ENCODE data around the gene CHL1. TPM values are rescaled to one million over a fixed set of nuclear protein-coding genes. Genes with fewer than 3 reads are reported as not detected.

CHL1 gene
- total and polyA plus RNA-seq, 2 donors (not counting 1 experiment from before 2014, with no cell fraction given): 0.01 to 0.33 TPM

DNA sequence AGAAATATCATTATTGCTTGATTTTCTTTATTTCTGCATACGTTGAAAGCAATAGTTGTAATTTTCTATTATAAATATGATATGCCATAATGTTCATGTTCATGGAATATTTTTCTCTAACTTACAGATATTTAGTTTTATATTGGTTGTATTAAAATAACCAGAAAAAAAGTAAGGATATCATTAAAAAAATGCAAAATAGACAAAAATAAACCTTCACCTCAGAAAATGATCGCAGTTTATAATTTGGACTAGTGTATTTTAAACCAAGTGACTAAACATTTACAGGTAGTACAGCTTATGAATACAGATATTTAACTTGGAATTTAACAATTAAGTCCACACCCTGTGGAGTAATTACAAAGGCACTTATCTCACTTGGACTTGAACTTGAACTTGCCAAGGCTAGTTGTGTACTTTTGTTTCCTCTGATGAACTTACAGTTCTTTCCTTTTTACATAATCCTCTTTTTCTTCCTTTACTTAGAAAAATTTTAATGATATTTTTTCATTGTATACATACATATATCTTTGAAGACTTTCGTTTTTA lies 156.7 kb downstream of the CHL1 start:
- H3K4me1 ChIP-seq (ENCODE audit: control insufficient read depth, extremely low read depth, insufficient read depth, low read length): no peaks in the 10 kb centered on the region
- H4K20me1 ChIP-seq (ENCODE audit: control insufficient read depth, extremely low read depth, insufficient read depth, low read length): no peaks in the 10 kb centered on the region
- H3K79me2 ChIP-seq (ENCODE audit: control insufficient read depth, insufficient read depth, low read length): no peaks in the 10 kb centered on the region
- no peak for DNase-seq (ENCODE audit: low read depth in 2 of 2)
- H3K4me2 ChIP-seq (ENCODE audit: extremely low read depth, insufficient read depth, low read length): no peak overlapping the region
- H3K9me3 ChIP-seq (ENCODE audit: control insufficient read depth, insufficient read depth, low read depth, low read length): no peaks in the 10 kb centered on the region
- no peak overlapping the region for H3K4me3 ChIP-seq (replicated peaks in 1 of 4; ENCODE audit: control extremely low read depth in 1 of 4, insufficient read depth in 1 of 4, low read depth in 3 of 4, low read length in 4 of 4)
- H2AFZ ChIP-seq (ENCODE audit: low read length): no peak overlapping the region
- TF ChIP-seq, protein P1, sequence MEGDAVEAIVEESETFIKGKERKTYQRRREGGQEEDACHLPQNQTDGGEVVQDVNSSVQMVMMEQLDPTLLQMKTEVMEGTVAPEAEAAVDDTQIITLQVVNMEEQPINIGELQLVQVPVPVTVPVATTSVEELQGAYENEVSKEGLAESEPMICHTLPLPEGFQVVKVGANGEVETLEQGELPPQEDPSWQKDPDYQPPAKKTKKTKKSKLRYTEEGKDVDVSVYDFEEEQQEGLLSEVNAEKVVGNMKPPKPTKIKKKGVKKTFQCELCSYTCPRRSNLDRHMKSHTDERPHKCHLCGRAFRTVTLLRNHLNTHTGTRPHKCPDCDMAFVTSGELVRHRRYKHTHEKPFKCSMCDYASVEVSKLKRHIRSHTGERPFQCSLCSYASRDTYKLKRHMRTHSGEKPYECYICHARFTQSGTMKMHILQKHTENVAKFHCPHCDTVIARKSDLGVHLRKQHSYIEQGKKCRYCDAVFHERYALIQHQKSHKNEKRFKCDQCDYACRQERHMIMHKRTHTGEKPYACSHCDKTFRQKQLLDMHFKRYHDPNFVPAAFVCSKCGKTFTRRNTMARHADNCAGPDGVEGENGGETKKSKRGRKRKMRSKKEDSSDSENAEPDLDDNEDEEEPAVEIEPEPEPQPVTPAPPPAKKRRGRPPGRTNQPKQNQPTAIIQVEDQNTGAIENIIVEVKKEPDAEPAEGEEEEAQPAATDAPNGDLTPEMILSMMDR (conservative IDR thresholded peaks at IDR 0.05 in 1 of 2, IDR thresholded peaks at IDR 0.05 in 1 of 2; ENCODE audit: low read depth in 1 of 2, low read length in 2 of 2): no peak
- no peak for TF ChIP-seq EZH2 (IDR thresholded peaks at IDR 0.05; ENCODE audit: low read length, missing control alignments)
- H3K9ac ChIP-seq (ENCODE audit: insufficient read depth, low read length): no peak overlapping the region
- no peaks in the 10 kb centered on the region for H3K27me3 ChIP-seq (ENCODE audit: control insufficient read depth, insufficient read depth, low read length)
- H3K36me3 ChIP-seq (ENCODE audit: control insufficient read depth, insufficient read depth, low read length): no peaks in the 10 kb centered on the region
- H3K27ac ChIP-seq (ENCODE audit: insufficient read depth, low read length): no peak overlapping the region

DNA sequence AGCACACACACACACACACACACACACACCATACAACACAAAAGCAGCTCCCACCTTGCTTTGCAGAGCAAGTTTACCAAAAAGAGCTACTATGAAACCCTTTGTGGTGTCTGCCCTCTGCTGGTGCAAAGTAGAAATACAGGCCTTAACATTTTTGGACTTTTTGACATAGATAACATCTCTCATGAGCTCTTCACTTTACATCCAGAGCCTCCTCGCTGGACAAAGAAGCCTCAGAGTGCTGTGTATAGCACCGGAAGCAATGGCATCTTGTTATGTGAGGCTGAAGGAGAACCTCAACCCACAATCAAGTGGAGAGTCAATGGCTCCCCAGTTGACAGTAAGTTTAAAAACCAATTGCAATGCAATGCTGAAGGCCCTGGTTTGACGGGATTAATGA lies 157.9 kb downstream of the CHL1 start:
- Histone ChIP-seq H3K27ac (ENCODE audit: insufficient read depth, low read length) (no peak overlapping the region), H3K36me3 (ENCODE audit: control insufficient read depth, insufficient read depth, low read length) (no peaks in the 10 kb centered on the region), H4K20me1 (ENCODE audit: control insufficient read depth, extremely low read depth, insufficient read depth, low read length) (no peaks in the 10 kb centered on the region), H3K9ac (ENCODE audit: insufficient read depth, low read length) (no peak overlapping the region), H3K9me3 (ENCODE audit: control insufficient read depth, insufficient read depth, low read depth, low read length) (no peaks in the 10 kb centered on the region), H3K4me3 (replicated peaks in 1 of 4; ENCODE audit: control extremely low read depth in 1 of 4, insufficient read depth in 1 of 4, low read depth in 3 of 4, low read length in 4 of 4) (no peak overlapping the region), H3K4me2 (ENCODE audit: extremely low read depth, insufficient read depth, low read length) (no peak overlapping the region), H2AFZ (ENCODE audit: low read length) (no peak overlapping the region), H3K27me3 (ENCODE audit: control insufficient read depth, insufficient read depth, low read length) (no peaks in the 10 kb centered on the region), H3K79me2 (ENCODE audit: control insufficient read depth, insufficient read depth, low read length) (no peaks in the 10 kb centered on the region), H3K4me1 (ENCODE audit: control insufficient read depth, extremely low read depth, insufficient read depth, low read length) (no peaks in the 10 kb centered on the region)
- DNase-seq (ENCODE audit: low read depth in 2 of 2): peak; percentile 37 to 74
- no peak for TF ChIP-seq EZH2 (IDR thresholded peaks at IDR 0.05; ENCODE audit: low read length, missing control alignments)
- TF ChIP-seq, protein P1 (conservative IDR thresholded peaks at IDR 0.05 in 1 of 2, IDR thresholded peaks at IDR 0.05 in 1 of 2; ENCODE audit: low read depth in 1 of 2, low read length in 2 of 2): peak; percentile 79 to 80

DNA sequence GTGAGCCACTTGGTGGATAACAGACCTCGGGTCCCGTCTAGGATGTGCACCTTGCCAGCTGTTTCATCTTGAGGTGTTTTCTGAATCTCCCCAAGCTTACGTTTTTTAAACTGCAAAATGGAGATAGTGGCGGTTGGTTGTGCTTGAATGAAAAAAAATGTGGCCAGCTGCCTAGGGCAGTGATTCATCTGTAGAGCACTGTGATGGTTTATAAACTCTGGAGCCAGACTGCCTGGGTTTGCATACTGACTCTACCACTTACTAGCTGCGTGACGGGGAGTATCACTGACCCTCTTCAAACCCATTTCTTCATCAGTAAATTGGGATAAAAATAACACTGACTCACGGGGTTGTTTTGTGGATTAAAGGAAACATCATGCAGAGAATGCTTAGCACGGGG lies 159.1 kb downstream of the CHL1 start:
- H2AFZ ChIP-seq (ENCODE audit: low read length): no peak overlapping the region
- DNase-seq (ENCODE audit: low read depth in 2 of 2): peak; percentile 72

More for the DNA sequence above, 159.1 kb downstream of the CHL1 start:
- Histone ChIP-seq H3K9ac (ENCODE audit: insufficient read depth, low read length) (no peak overlapping the region), H3K27ac (ENCODE audit: insufficient read depth, low read length) (peak overlapping the region; percentile 8), H3K27me3 (ENCODE audit: control insufficient read depth, insufficient read depth, low read length) (no peaks in the 10 kb centered on the region), H3K9me3 (ENCODE audit: control insufficient read depth, insufficient read depth, low read depth, low read length) (no peaks in the 10 kb centered on the region), H4K20me1 (ENCODE audit: control insufficient read depth, extremely low read depth, insufficient read depth, low read length) (no peaks in the 10 kb centered on the region), H3K36me3 (ENCODE audit: control insufficient read depth, insufficient read depth, low read length) (no peaks in the 10 kb centered on the region), H3K4me3 (replicated peaks in 1 of 4; ENCODE audit: control extremely low read depth in 1 of 4, insufficient read depth in 1 of 4, low read depth in 3 of 4, low read length in 4 of 4) (no peak overlapping the region), H3K79me2 (ENCODE audit: control insufficient read depth, insufficient read depth, low read length) (no peaks in the 10 kb centered on the region), H3K4me2 (ENCODE audit: extremely low read depth, insufficient read depth, low read length) (no peak overlapping the region), H3K4me1 (ENCODE audit: control insufficient read depth, extremely low read depth, insufficient read depth, low read length) (no peaks in the 10 kb centered on the region)
- TF ChIP-seq, protein P1 (conservative IDR thresholded peaks at IDR 0.05 in 1 of 2, IDR thresholded peaks at IDR 0.05 in 1 of 2; ENCODE audit: low read depth in 1 of 2, low read length in 2 of 2): no peak
- TF ChIP-seq EZH2 (IDR thresholded peaks at IDR 0.05; ENCODE audit: low read length, missing control alignments): no peak

Data from fibroblast of lung (primary cell).